Activated naive CD8-positive, alpha-beta T cell treated with anti-CD3 and anti-CD28 coated beads, Interleukin-2, amount 50 U/mL, for 24 hours (primary cell): ENCODE measurements around the gene ITGA8.
"Not testable (repeated sequence)": the region's sequence is repeated elsewhere in the genome, so short reads cannot be mapped to it uniquely, and the experiment has no call there.

Source experiments
- ATAC-seq: fragments of 150-1000 bp; cut with Tn5 transposase; one replicate; pipeline ENCODE4 v1.10.0; 2021
- DNase-seq: peaks from one replicate; pipeline ENCODE4 v3.0.0; 2021
- H3K27ac Mint-ChIP-seq: one replicate; pipeline ENCODE4 v1.8.0; 2021; ENCODE audit warnings: mild to moderate bottlenecking, mixed read lengths
- H3K27me3 Mint-ChIP-seq: one replicate; pipeline ENCODE4 v1.8.0; 2021; ENCODE audit warnings: mixed read lengths
- H3K36me3 Mint-ChIP-seq: one replicate; pipeline ENCODE4 v1.8.0; 2021; ENCODE audit warnings: low read depth, mixed read lengths
- H3K4me1 Mint-ChIP-seq: one replicate; pipeline ENCODE4 v1.8.0; 2021; ENCODE audit warnings: mixed read lengths
- H3K4me3 Mint-ChIP-seq: one replicate; pipeline ENCODE4 v1.8.0; 2021; ENCODE audit warnings: mild to moderate bottlenecking, moderate library complexity, mixed read lengths
- H3K9me3 Mint-ChIP-seq: one replicate; pipeline ENCODE4 v1.8.0; 2021; ENCODE audit warnings: mixed read lengths

ITGA8 gene

GRCh38 chr10:15550950-15551349 is 168.8 kb downstream of the ITGA8 start:
- ATAC-seq (no peak), DNase-seq (no peak)
- peaks cover 2% of the 10 kb centered on the region for H3K27me3 Mint-ChIP-seq
- no peaks in the 10 kb centered on the region for H3K9me3 Mint-ChIP-seq
- no peak overlapping the region for H3K27ac Mint-ChIP-seq
- no peak overlapping the region for H3K4me3 Mint-ChIP-seq
- no peaks in the 10 kb centered on the region for H3K4me1 Mint-ChIP-seq
- no peaks in the 10 kb centered on the region for H3K36me3 Mint-ChIP-seq

DNA sequence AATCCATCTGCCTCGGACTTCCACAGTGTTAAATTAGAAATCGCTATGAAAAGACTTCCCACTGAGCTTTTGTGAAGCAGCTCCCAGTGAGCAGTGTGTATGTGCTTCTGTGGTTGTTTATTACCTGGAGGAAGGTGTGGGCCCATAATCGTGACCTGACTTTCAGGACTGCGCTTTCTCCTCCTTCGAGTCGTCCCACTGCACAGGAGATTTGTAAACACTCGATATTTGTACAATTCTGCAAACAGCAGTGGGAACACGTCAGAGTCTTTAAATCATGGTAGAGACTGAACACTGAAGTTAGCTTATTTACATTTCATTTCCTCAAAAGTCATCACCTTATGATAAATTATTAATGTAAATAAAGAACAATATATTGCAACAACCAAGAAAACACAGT is 171.4 kb downstream of the ITGA8 start:
- Mint-ChIP-seq H3K27me3 (no peaks in the 10 kb centered on the region), H3K36me3 (no peaks in the 10 kb centered on the region), H3K4me3 (no peak overlapping the region), H3K4me1 (no peaks in the 10 kb centered on the region), H3K9me3 (no peaks in the 10 kb centered on the region), H3K27ac (no peak overlapping the region)
- no peak for ATAC-seq
- no peak for DNase-seq

- H3K4me1 Mint-ChIP-seq, result no peaks in the 10 kb centered on the region
- no peak overlapping the region for H3K4me3 Mint-ChIP-seq
- H3K27ac Mint-ChIP-seq, result no peak overlapping the region
- no peak for DNase-seq
- no peaks in the 10 kb centered on the region for H3K27me3 Mint-ChIP-seq
- no peaks in the 10 kb centered on the region for H3K9me3 Mint-ChIP-seq
- ATAC-seq, result no peak
- no peaks in the 10 kb centered on the region for H3K36me3 Mint-ChIP-seq
Measured at GRCh38 chr10:15546606-15547005, 173.1 kb downstream of the ITGA8 start.

DNA sequence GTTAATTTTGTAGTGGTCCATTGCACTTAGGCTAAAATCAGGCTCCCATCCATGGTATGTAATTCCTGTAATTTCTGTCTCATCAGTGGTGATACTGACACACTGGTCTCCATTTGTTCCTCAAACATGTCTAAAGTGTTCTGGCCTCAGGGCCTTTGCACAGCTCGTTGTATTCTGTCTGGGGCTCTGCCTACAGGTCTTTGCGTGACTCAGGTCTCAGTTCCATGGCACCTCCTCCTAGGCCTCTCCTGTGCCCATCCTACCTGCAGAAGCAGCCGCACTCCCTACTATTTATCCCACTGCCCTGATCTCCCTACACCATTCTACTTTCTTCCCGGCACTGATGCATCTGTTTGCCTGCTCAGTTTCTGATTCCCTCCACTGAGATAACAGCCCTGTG is 173.8 kb downstream of the ITGA8 start:
- H3K27me3 Mint-ChIP-seq, result no peaks in the 10 kb centered on the region
- H3K4me3 Mint-ChIP-seq, result no peak overlapping the region
- no peak for DNase-seq
- no peaks in the 10 kb centered on the region for H3K36me3 Mint-ChIP-seq
- H3K9me3 Mint-ChIP-seq, result no peaks in the 10 kb centered on the region
- no peak overlapping the region for H3K27ac Mint-ChIP-seq
- ATAC-seq, result no peak
- no peaks in the 10 kb centered on the region for H3K4me1 Mint-ChIP-seq

DNA sequence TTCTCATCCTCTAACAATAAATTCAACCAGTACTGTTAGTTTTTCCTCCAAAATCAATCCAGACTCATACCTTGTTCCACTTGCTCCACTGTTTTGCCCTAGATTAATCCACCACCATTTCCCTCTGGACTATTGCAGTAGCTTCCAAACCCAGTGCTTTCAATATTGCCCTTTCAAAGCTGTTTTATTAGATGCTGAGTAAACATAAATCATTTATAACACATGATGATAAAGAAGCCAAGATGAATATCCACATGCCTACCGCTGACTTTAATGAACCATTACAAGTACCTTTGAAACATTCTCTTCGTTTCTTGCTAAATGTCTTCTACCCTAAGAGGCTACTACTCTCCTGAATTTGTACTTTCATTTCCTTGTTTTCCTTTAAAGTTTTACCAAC is 174.5 kb downstream of the ITGA8 start:
- Mint-ChIP-seq H3K27me3 (no peaks in the 10 kb centered on the region), H3K4me3 (no peak overlapping the region), H3K9me3 (no peaks in the 10 kb centered on the region), H3K27ac (no peak overlapping the region), H3K36me3 (no peaks in the 10 kb centered on the region), H3K4me1 (no peaks in the 10 kb centered on the region)
- DNase-seq (no peak), ATAC-seq (no peak)

DNA sequence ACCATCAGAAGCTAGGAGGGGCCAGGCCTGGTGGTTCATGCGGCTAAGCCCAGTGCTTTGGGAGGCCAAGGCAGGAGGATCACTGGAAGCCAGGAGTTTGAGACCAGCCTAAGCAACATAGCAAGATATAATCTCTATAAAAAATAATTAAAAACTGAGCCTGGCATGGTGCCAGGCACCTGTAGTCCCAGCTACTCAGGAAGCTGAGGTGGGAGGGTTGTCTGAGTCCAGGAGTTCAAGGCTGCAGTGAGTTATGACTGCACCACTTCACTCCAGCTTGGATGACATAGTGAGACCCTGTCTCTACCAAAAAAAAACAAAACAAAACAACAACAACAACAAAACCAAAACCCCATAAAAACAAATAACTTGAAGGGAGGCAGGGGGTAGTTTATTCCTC is 175.7 kb downstream of the ITGA8 start:
- H3K27me3 Mint-ChIP-seq, result no peaks in the 10 kb centered on the region
- H3K27ac Mint-ChIP-seq, result no peak overlapping the region
- no peak overlapping the region for H3K4me3 Mint-ChIP-seq
- DNase-seq (no peak), ATAC-seq (no peak)
- no peaks in the 10 kb centered on the region for H3K9me3 Mint-ChIP-seq
- no peaks in the 10 kb centered on the region for H3K4me1 Mint-ChIP-seq
- no peaks in the 10 kb centered on the region for H3K36me3 Mint-ChIP-seq

GRCh38 chr10:15542817-15543216 is 176.9 kb downstream of the ITGA8 start:
- DNase-seq (no peak), ATAC-seq (no peak)
- no peaks in the 10 kb centered on the region for H3K27me3 Mint-ChIP-seq
- H3K27ac Mint-ChIP-seq, result no peak overlapping the region
- H3K9me3 Mint-ChIP-seq, result no peaks in the 10 kb centered on the region
- no peaks in the 10 kb centered on the region for H3K36me3 Mint-ChIP-seq
- no peak overlapping the region for H3K4me3 Mint-ChIP-seq
- no peaks in the 10 kb centered on the region for H3K4me1 Mint-ChIP-seq

GRCh38 chr10:15541376-15541775 is 178.3 kb downstream of the ITGA8 start:
- no peak for ATAC-seq
- Mint-ChIP-seq H3K4me3 (no peak overlapping the region), H3K27ac (no peak overlapping the region)

GRCh38 chr10:15540727-15541126 is 179.0 kb downstream of the ITGA8 start:
- Mint-ChIP-seq H3K4me1 (no peaks in the 10 kb centered on the region), H3K36me3 (no peaks in the 10 kb centered on the region), H3K27me3 (no peaks in the 10 kb centered on the region), H3K9me3 (no peaks in the 10 kb centered on the region), H3K27ac (no peak overlapping the region), H3K4me3 (no peak overlapping the region)
- DNase-seq (no peak), ATAC-seq (no peak)

More at GRCh38 chr10:15541376-15541775, 178.3 kb downstream of the ITGA8 start:
- Mint-ChIP-seq H3K36me3 (no peaks in the 10 kb centered on the region), H3K9me3 (no peaks in the 10 kb centered on the region), H3K4me1 (no peaks in the 10 kb centered on the region), H3K27me3 (no peaks in the 10 kb centered on the region)
- DNase-seq, result no peak

DNA sequence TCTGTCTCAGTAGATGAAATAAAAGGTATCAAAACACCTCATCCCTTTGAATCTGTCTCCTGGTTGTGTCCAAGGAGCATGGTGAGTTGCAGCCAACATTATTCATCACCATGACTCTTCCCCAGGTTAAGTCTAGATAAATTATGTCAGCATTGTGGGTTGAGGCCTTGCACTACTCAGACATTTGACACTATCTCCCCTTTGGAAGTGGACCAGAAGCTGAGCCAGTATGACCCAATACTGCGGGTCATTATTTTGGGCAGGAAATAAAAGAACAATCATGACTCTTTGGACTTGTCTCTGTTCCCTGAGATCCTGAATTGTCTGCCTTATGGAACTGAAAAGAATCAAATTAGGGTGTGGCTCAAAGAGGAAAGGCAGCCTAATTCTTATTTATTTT is 180.5 kb downstream of the ITGA8 start:
- ATAC-seq (no peak), DNase-seq (no peak)
- no peaks in the 10 kb centered on the region for H3K9me3 Mint-ChIP-seq
- H3K36me3 Mint-ChIP-seq, result no peaks in the 10 kb centered on the region
- no peak overlapping the region for H3K27ac Mint-ChIP-seq
- no peak overlapping the region for H3K4me3 Mint-ChIP-seq
- no peaks in the 10 kb centered on the region for H3K27me3 Mint-ChIP-seq
- H3K4me1 Mint-ChIP-seq, result no peaks in the 10 kb centered on the region

GRCh38 chr10:15534928-15535538 is 184.7 kb downstream of the ITGA8 start:
- not testable (repeated sequence) for H3K4me1 Mint-ChIP-seq, H3K27ac Mint-ChIP-seq, ATAC-seq, DNase-seq, H3K4me3 Mint-ChIP-seq, H3K36me3 Mint-ChIP-seq, H3K27me3 Mint-ChIP-seq, H3K9me3 Mint-ChIP-seq

DNA sequence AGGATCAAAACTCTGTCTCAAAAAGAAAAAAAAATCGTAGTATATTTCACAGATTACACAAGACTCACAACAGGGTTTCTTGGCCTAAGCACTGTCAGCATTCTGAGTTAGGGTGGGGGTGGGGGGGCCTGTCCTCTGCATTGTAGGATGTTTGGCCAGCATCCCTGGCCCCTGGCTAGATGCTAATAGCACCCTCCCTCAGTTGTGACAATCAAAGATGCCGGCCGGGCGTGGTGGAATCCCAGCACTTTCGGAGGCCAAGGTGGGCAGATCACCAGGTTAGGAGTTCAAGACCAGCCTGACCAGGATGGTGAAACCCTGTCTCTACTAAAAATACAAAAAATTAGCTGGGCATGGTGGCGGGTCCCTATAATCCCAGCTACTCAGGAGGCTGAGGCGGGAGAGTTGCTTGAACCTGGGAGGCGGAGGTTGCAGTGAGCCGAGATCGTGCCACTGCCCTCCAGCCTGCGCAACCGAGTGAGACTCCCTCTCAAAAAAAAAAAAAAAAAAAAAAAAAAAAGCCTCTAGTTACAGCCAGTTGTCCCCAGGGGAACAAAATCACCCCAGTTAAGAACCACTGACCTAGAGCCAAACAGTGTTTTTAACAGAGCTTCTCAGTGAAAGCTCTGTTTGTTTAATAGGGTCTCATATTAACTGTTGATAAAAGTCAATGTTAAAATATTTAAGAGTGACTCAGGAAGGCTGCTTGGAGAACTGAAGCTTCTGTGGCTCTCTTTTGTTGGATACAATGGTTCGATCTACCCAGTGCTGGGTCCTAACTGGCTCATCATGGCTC is 187.6 kb downstream of the ITGA8 start:
- no peak for DNase-seq
- H3K9me3 Mint-ChIP-seq, result no peaks in the 10 kb centered on the region
- no peak overlapping the region for H3K27ac Mint-ChIP-seq
- ATAC-seq, result no peak
- no peaks in the 10 kb centered on the region for H3K4me1 Mint-ChIP-seq
- H3K27me3 Mint-ChIP-seq, result peaks cover 5% of the 10 kb centered on the region
- no peaks in the 10 kb centered on the region for H3K36me3 Mint-ChIP-seq
- H3K4me3 Mint-ChIP-seq, result no peak overlapping the region

DNA sequence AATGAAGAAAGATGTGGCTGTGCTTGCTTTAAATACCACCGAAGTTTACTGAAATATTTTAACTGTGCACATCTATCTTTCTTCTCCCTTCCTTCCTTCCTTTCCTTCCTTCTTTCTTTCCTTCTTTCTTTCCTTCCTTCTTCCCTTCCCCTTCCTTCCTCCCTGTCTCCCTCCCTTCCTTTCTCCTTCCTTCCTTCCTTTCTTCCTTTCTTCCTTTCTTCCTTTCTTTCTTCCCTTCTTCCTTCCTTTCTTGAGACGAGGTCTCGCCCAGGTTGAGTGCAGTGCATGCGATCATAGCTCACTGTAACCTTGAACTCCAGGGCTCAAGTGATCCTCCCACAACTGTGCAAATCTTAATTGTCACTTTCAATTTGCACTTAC is 190.9 kb downstream of the ITGA8 start:
- Mint-ChIP-seq H3K4me3 (no peak overlapping the region), H3K36me3 (no peaks in the 10 kb centered on the region), H3K4me1 (no peaks in the 10 kb centered on the region), H3K27ac (no peak overlapping the region), H3K9me3 (no peaks in the 10 kb centered on the region), H3K27me3 (peaks cover 5% of the 10 kb centered on the region)
- ATAC-seq, result no peak
- no peak for DNase-seq

DNA sequence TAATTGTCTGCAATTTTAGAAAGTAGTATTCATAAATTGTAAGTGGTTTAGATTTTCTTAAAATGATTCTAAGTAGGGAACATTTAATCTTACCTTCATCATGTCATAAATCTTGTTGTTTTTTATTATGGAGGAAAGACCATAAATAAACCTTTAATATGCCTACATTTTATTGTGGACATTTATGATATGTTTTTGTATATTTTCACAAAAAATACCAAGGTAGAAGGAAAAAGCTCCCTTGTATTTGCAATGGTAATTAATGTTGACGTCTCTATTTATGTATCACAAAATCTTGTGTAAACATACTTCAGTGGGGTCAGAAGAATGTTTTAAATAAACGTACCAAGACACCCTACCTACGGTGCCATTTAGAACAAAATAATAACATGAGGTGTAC is 193.0 kb downstream of the ITGA8 start:
- Mint-ChIP-seq H3K36me3 (no peaks in the 10 kb centered on the region), H3K9me3 (no peaks in the 10 kb centered on the region), H3K4me1 (no peaks in the 10 kb centered on the region), H3K4me3 (no peak overlapping the region), H3K27ac (no peak overlapping the region), H3K27me3 (peaks cover 8% of the 10 kb centered on the region)
- DNase-seq (no peak), ATAC-seq (no peak)

GRCh38 chr10:15521328-15521903 is 198.3 kb downstream of the ITGA8 start:
- no peak overlapping the region for H3K4me3 Mint-ChIP-seq
- H3K9me3 Mint-ChIP-seq, result no peaks in the 10 kb centered on the region
- ATAC-seq (no peak), DNase-seq (no peak)
- no peak overlapping the region for H3K27ac Mint-ChIP-seq
- no peaks in the 10 kb centered on the region for H3K4me1 Mint-ChIP-seq
- peaks cover 7% of the 10 kb centered on the region for H3K27me3 Mint-ChIP-seq
- H3K36me3 Mint-ChIP-seq, result no peaks in the 10 kb centered on the region
